Bronchial smooth muscle cell (primary cell): ENCODE data around the gene PTH2R. TPM values are rescaled to one million over a fixed set of nuclear protein-coding genes. Genes with fewer than 3 reads are reported as not detected.

Experiments
- total RNA-seq: library from RNA; depleted of rRNA; stranded (reverse); fragments of >200 nt; gene quantifications from 2 replicates; pipeline ENCODE4 v1.2.1, GENCODE V29; 2014

Gene PTH2R
- under 0.01 TPM in 1 of 2 replicates, not detected in the other for total RNA-seq

DNA sequence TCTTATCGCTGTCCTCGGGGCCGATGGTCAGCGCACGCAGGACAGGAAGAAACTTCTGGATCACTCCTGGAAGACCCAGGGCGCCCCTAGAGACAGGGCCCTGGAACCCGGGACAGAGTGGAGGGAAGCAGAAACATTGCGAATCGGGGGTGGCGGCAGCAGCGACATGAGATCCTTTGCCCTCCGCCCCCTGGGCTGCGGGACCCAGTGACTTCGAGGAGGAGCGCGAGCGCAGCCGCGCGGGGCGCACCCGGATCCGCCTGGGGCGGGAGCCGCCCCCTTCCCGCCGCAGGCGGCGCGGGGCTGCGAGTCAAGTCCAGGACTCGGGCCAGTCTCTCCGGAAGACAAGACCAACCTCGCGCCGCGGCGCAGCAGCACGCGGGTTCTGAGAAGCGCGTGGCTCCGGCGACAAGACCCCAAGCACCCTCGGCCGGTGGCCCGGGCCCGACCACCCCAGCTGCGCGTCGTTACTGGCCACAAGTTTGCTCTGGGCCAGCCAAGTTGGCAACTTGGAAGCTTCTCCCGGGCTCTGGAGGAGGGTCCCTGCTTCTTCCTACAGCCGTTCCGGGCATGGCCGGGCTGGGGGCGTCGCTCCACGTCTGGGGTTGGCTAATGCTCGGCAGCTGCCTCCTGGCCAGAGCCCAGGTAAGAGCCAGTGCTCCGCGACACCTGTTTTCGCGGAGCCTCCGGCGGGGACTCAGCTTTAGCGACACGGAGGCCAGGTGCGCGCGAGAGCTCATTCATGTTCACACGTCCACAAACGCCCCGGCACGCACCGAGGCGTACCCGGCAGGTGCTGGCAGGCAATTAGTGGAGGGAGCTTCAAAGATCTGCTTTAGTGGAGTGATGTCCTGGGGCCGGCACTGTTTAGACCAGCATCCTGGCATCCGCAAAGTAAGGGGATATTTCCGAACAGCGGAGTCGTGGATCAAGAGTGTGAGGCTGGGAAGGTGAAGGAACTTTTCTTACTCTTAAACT is at the start of gene PTH2R:
Gene PTH2R (plus strand): TSS at position 319 of the 978 bp plus-strand sequence. CDS start 252 bp downstream, at position 571.

Other genes starting within 250 kb of the PTH2R start
- gene CRYGA, start 243.2 kb upstream of the PTH2R start, total RNA-seq = not detected in 2 replicates
- not detected in 2 replicates for gene C2orf80, start 216.8 kb upstream of the PTH2R start, total RNA-seq
- 200 and 249 TPM in 2 replicates for gene IDH1, start 151.7 kb upstream of the PTH2R start, total RNA-seq
- 21.4 and 27.1 TPM in 2 replicates for gene PIKFYVE, start 140.5 kb upstream of the PTH2R start, total RNA-seq